Right ventricle myocardium superior (tissue), 1 donor: ENCODE measurements around the gene C2CD5. TPM values are rescaled to one million over a fixed set of nuclear protein-coding genes. Genes with fewer than 3 reads are reported as not detected.
A peak's percentile ranks its signal among the peaks of the same experiment; 100 is the strongest.
"Not testable (repeated sequence)": the region's sequence is repeated elsewhere in the genome, so short reads cannot be mapped to it uniquely, and the experiment has no call there.

ENCODE experiments used
- ATAC-seq: fragments of 200-7000 bp; cut with Tn5 transposase; one replicate; pipeline ENCODE4 v1.9.1; 2020; ENCODE audit warnings: mild to moderate bottlenecking; ENCODE audit not compliant: poor library complexity
- DNase-seq: peaks from one replicate; pipeline ENCODE4 v3.0.0-alpha.2; 2020
- intact Hi-C: fragments of 100-400 bp; cut with DNase I; formaldehyde crosslinking; loops from one replicate; pipeline ENCODE4 v1.11.2; 2022
- total RNA-seq: library from RNA; stranded (reverse); fragmentation: NEBNext Ultra II Directional; extraction: Animal tissue kit (Norgen Biotek cat#: 25700); gene quantifications from one replicate; pipeline ENCODE4 v1.2.1, GENCODE V29; 2021
- donor health status: DM: no; HTN: yes; CAD: no; lungs with severe emphysema.

The C2CD5 gene
- total RNA-seq, 1 donor from 2014 or later: 19.5 TPM

DNA sequence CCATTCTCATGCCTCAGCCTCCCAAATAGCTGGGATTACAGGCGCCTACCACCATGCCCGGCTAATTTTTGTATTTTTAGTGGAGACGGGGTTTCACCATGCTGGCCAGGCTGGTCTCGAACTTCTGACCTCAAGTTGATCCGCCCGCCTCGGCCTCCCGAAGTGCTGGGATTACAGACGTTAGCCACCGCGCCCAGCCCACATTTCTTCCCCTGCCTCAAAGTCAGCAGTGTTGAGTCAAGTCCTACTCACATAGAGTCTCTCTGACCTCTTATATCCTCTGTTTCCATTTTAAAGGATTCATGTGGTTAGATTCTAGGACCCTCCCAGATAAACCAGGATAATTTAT is 100.1 kb downstream of the C2CD5 start:
- not testable (repeated sequence) for DNase-seq, ATAC-seq
- intact Hi-C loops: loop anchor here (5.0 kb wide), 1 partner anchor 342 kb away; no protein-coding TSS in a partner anchor

DNA sequence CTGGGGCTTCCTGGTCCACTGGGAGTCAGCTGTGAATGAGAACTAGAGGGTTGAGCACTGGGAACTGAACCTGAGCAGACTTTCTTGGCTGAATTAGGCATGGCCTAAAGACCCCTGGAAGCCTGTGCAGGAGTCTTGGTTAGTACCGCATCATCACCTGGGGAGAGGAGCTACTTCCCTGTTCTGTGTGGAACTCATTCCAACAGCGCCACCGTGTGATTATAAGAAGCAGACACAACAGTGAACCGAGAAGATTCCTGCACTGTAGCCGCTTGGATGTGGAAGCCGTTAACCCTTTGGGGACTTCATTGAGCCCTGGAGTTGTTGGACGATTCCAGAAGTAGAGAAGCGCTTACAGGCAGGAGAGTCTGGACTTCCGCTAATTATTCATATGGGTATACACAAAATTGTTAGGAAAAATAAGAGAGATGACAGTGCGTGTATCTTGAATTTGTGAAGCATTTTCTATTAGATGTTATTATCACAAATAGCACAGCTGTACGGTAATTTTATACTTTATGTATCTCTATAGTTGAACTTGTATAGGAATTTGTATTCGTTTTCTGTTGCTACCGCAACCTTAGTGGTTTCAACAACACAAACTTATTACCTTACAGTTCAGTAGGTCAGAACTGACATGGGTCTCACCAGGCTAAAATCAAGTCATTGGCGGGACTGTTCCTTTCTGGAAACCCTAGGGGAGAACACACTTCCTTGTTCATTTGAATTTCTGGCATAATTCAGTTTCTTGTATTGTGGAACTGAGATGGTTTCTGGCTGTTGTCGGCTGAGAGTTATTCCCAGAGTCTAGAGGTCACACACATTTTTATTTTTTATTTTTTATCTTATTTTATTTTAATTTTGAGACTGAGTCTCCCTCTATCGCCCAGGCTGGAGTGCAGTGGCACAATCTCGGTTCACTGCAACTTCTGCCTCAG is 100.7 kb downstream of the C2CD5 start:
- peak; percentile 99 for ATAC-seq
- no peak for DNase-seq
- intact Hi-C loops: loop anchor here (5.0 kb wide), 1 partner anchor 341 kb away; no protein-coding TSS in a partner anchor

DNA sequence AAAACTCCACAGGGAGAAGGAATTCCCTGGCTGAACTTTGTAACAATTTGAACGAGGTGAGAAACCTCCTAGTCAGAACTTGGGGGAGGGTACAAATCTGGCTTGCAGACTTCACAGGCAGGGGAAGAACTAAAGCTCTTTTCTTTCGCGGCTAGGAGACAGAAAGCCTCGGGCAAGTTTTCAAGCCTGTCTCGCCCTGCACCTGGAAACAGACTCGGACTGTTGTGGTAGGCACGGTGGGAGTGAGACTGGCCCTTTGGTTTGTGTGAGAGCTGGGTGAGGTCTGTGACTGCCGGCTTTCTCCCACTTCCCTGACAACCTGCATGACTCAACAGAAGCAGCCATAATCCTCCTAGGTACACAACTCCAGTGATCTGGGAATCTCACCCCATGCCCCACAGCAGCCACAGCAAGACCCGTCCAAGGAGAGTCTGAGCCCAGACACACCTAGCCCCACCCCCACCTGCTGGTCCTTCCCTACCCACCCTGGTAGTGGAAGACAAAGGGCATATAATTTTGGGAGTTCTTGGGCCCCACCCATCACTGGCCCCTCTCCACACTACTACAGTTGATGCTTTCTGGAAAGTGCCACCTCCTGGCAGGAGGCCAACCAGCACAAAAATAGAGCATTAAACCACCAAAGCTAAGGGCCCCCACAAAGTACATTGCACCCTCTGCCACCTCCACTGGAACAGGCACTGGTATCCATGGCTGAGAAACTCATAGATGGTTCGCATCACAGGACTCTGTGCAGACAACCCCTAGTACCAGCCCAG is 107.1 kb downstream of the C2CD5 start:
- ATAC-seq: peak; percentile 57
- intact Hi-C loops: no loop called here
- DNase-seq: no peak

- no peak for ATAC-seq
- DNase-seq: no peak
- intact Hi-C loops: no loop called here
Observed at GRCh38 chr12:22435583-22435982, 108.8 kb downstream of the C2CD5 start.

- intact Hi-C loops: no loop called here
- DNase-seq: no peak
- ATAC-seq: no peak
Observed at GRCh38 chr12:22431693-22432251, 112.6 kb downstream of the C2CD5 start.

GRCh38 chr12:22416801-22417200 is 127.5 kb downstream of the C2CD5 start:
- ATAC-seq (no peak), DNase-seq (no peak)
- intact Hi-C loops: no loop called here

DNA sequence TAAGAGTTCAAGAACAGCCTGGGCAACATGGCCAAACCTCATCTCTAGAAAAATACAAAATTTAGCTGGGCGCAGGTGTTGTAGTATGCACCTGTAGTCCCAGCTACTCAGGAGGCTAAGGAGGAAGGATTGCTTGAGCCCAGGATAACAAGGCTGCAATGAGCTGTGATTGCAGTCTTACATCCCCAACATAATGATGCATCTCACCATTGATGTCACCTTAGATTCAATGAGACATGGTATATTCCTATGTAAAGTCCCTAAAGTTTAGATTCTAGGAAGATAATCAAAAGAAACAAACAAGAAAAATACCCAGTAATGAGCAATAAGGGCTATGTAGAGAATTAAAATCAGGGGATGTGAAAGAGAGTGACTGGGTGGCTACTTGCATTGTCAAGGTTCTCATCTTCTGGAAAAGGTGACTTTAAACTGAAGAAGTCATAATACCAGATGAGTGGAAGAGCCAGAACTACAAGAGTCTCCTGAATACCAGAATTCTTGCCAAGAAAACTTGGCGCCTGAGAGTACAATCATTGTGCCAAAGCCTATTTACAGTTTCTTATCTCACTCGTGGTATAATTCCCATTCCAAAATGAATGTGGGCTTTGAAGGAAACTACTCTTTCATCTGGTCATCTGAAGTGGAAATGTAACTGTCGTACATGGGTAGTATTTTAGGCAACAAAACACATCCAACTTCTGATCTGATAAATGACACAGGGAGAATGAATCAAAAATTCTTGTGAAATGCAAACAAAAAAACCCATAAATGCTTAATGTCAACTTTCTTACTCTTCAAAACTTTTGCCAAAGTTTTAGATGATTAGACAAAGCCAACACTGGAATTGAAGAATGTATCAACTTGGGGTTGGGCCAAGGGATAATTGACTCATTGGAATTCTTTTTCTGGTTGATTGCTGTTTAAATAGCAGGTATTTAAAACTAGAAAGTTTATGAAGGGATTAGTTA is 128.7 kb downstream of the C2CD5 start:
- DNase-seq: no peak
- ATAC-seq: peak; percentile 94
- intact Hi-C loops: no loop called here

DNA sequence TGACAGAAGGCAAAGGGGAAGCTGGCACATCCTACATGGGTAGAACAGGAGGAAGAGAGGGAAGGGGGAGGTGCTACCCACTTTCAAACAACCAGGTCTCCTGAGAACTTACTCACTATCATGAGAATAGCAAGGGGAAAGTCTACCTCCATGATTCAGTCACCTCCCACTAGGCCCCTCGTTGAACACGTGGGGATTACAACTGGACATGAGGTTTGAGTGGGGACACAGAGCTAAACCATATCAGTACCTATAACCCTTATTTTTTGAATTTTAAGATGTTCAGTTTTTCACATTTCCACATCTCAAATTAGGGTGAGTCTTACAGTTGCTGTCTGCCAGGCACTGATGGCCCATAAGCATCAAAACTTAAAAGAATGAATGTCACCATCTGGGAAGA is 129.6 kb downstream of the C2CD5 start:
- ATAC-seq (no peak), DNase-seq (no peak)
- intact Hi-C loops: no loop called here

DNA sequence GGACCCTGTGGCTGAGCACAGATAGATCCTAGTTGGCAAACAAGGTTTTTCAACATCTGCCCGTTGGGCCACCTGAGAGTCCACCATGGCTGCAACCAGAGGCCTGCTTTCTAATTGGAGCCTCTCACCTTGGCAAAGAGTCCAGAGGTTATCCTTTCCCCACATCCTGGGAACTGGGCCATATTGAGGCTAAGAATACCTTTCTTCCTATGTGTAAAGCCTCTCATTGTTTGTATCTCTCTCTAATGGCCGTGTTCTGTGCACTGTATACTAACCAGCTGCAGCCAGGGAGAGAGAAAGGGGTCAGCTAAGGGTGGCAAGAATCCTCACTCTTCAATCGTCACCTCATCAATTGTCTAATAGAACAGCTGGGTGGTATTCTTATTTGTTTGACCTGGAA is 130.8 kb downstream of the C2CD5 start:
- ATAC-seq: peak; percentile 81
- intact Hi-C loops: no loop called here
- no peak for DNase-seq

DNA sequence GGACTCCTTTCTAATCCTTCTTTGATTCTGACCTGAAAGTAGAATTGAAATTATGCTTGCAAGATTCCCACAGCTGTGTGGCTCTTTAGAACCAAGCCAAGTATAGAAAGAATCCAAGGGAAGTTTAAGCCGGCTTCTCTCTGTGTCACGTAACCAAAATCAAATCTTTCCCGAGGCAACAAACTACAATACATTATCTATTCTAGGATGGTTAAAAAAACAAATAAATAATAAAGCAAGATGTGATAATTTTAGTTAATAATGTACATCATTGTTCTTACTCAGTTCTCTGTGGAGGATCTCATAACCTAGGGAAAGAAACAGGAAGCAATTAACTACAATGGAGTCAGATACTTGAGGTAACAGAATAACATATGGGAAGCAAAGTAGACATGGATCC is 131.8 kb downstream of the C2CD5 start:
- ATAC-seq (no peak), DNase-seq (no peak)
- intact Hi-C loops: no loop called here

- no peak for DNase-seq
- intact Hi-C loops: no loop called here
- ATAC-seq: no peak
Observed at GRCh38 chr12:22410486-22410885, 133.9 kb downstream of the C2CD5 start.

DNA sequence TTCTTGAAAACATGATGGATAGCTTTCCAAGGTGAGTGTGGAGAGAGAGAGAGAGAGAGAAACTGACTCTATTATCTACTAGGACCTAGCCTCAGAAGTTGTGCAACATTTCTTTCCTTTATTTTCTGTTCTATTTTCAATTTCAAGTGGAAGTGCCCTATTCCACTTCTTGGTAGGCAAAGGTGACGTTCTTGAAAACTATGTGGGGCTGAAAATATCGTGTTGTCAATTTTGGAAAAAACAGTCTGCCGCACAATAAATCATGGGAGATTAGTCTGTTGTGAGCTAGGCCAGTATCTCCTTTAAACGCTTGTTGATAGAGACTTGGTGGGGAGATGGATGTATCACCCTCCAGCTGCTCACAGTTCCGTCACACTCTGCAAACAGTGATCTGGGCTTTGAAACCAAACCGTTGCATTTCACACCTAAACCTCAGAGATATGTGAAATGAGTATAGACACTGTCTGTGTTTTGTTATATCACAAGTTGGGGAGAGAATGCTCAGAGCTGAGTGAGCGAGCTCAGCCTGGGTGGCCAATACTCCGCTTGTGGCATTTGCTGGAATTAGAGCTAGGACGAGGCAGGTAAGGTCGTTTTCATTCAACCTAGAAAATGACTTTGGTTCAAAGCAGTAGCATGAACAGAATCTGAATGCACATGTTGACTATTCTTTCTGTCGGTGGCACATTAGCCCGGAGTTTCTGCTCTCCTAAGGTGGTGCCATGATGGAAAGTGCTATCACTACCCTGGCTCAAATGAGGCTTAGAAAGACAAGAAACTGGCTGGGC is 134.8 kb downstream of the C2CD5 start:
- no peak for ATAC-seq
- no peak for DNase-seq
- intact Hi-C loops: no loop called here

- intact Hi-C loops: no loop called here
- DNase-seq: no peak
- no peak for ATAC-seq
Observed at GRCh38 chr12:22408610-22409376, 135.5 kb downstream of the C2CD5 start.

GRCh38 chr12:22407397-22407796 is 136.9 kb downstream of the C2CD5 start:
- intact Hi-C loops: no loop called here
- ATAC-seq: no peak
- no peak for DNase-seq

- intact Hi-C loops: no loop called here
Observed at GRCh38 chr12:22406627-22407026, 137.7 kb downstream of the C2CD5 start.

DNA sequence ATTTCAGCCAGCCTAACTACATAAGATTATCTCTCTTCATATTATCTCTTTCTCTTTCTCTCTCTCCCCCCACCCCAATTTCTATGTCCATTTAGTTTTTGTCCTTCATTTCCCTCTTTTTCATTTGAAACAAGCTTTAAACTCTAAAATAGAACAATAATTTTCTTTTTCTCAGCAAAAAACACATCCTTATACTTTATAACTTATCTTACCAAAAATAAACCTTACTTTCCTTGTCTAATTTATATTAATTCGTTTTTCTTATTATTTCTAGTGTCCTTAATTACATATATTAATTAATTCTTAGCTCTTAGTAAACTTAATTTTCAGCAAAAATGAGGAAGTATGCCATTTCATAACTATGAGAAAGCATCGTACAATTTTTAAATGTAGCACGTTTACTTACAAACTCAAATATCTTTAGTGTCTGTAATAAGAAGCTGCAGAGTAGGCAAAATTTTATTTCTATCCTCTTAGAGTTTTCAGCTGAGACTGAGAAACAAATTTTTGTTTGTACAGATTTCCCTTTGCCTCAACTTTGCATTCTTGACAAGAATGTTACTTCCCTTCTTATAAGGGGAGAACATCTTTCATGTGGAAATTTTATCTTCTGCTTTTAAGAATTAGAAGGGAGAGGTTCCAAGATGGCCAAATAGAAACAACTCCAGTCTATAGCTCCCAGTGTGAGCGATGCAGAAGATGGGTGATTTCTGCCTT is 144.7 kb downstream of the C2CD5 start:
- intact Hi-C loops: no loop called here
- DNase-seq: no peak
- no peak for ATAC-seq

More at GRCh38 chr12:22406627-22407026, 137.7 kb downstream of the C2CD5 start:
- no peak for DNase-seq
- no peak for ATAC-seq
